Stimulated activated CD8-positive, alpha-beta memory T cell treated with anti-CD3 and anti-CD28 coated beads, Interleukin-2, amount 100 ng/mL, for 1 hour (primary cell): ENCODE results near the gene TIMMDC1.

Experiments
- DNase-seq, 2 donors: peaks; one replicate each; pipeline ENCODE4 v3.0.0-alpha.2; 2020; ENCODE audit warnings: low read depth in 2 of 2

Gene TIMMDC1

GRCh38 chr3:119498186-119499011 is at the start of gene TIMMDC1:
Gene TIMMDC1, plus strand, starts transcription at chr3:119498547. Its CDS starts 187 bp downstream, at chr3:119498734.
- peak; percentile 94 to 96 for DNase-seq

GRCh38 chr3:119453822-119454221 is 44.5 kb upstream of the TIMMDC1 start:
- DNase-seq = no peak

GRCh38 chr3:119456469-119456868 is 41.9 kb upstream of the TIMMDC1 start:
- no peak for DNase-seq

- no peak for DNase-seq
Observed at GRCh38 chr3:119457246-119457645, 41.1 kb upstream of the TIMMDC1 start.

- peak; percentile 99 for DNase-seq
Observed at GRCh38 chr3:119463171-119464169, 34.9 kb upstream of the TIMMDC1 start, which contains the start of gene TMEM39A. Gene TMEM39A, minus strand, starts transcription at chr3:119463615. Its CDS starts 1,541 bp downstream, at chr3:119462074.

GRCh38 chr3:119468041-119468440 is 30.3 kb upstream of the TIMMDC1 start:
- no peak for DNase-seq

- no peak for DNase-seq
Observed at GRCh38 chr3:119469418-119470189, 28.7 kb upstream of the TIMMDC1 start.

- DNase-seq = no peak
Observed at GRCh38 chr3:119470866-119471265, 27.5 kb upstream of the TIMMDC1 start.

GRCh38 chr3:119481079-119481478 is 17.3 kb upstream of the TIMMDC1 start:
- DNase-seq = no peak

GRCh38 chr3:119483101-119483500 is 15.2 kb upstream of the TIMMDC1 start:
- no peak for DNase-seq

- no peak for DNase-seq
Observed at GRCh38 chr3:119485563-119485962, 12.8 kb upstream of the TIMMDC1 start.

- no peak for DNase-seq
Observed at GRCh38 chr3:119490153-119490552, 8.2 kb upstream of the TIMMDC1 start.

GRCh38 chr3:119492128-119492527 is 6.2 kb upstream of the TIMMDC1 start:
- DNase-seq = no peak

GRCh38 chr3:119492810-119493209 is 5.5 kb upstream of the TIMMDC1 start:
- no peak for DNase-seq

- DNase-seq = no peak
Observed at GRCh38 chr3:119494597-119494996, 3.8 kb upstream of the TIMMDC1 start.

GRCh38 chr3:119497820-119498185 is 544 bp upstream of the TIMMDC1 start:
- DNase-seq = no peak

GRCh38 chr3:119500265-119500664 is 1.9 kb downstream of the TIMMDC1 start:
- no peak for DNase-seq

- no peak for DNase-seq
Observed at GRCh38 chr3:119500901-119501300, 2.6 kb downstream of the TIMMDC1 start.

GRCh38 chr3:119506631-119507030 is 8.3 kb downstream of the TIMMDC1 start:
- no peak for DNase-seq

GRCh38 chr3:119507404-119507803 is 9.1 kb downstream of the TIMMDC1 start:
- no peak for DNase-seq

GRCh38 chr3:119508172-119508845 is 10.0 kb downstream of the TIMMDC1 start:
- DNase-seq = no peak
